Heart left ventricle (tissue), 13 donors: ENCODE results near the gene ZEB2.

Experiments
- CTCF ChIP-seq, 12 donors: fragments of 200-600 bp; sonication (generic) in 4 of 12; IDR thresholded peaks; one replicate each; pipeline versions ENCODE4 v1.5.0 to v1.8.0; 2018 to 2022; ENCODE audit warnings: antibody characterized with exemption in 12 of 12, mild to moderate bottlenecking in 5 of 12
- POLR2A ChIP-seq, 2 donors: fragments of 450-650 bp; IDR thresholded peaks; one replicate each; pipeline ENCODE4 v1.6.1; 2017; ENCODE audit warnings: antibody characterized with exemption in 2 of 2, mild to moderate bottlenecking in 2 of 2, moderate library complexity in 2 of 2
- donor health status: ischemic (EF 13 %, LVEDD 7.1; RV severe dilation, severe dysfunction).
- donor health status: DM: no; HTN: yes; CAD: no.
- donor health status: DM: no; HTN: no; CAD: no.
- donor health status: ischemic (EF 25% LVEDD 6.9; RV normal size, moderate dysfunction).
- donor health status: ischemic (EF 25% LVEDD 5.7; RV mildly dilated, moderate dysfunction).
- donor health status: ischemic (EF 35%, LVEDD 5.7; RV mildly dilated, moderate dysfunction).
- donor health status: nonischemic (EF 11% LVEDD 7.7; RV severe dilation, severe dysfunction).
- donor health status: DM: yes; HTN: yes; CAD: no.
- donor health status: PGD.
- donor health status: ischemic (EF 29% LVEDD 5.4; RV normal size, mild dysfunction).
- donor health status: nonischemic (EF 23%, LVEDD 6.1; RV moderate dilation, normal function).

- TF ChIP-seq POLR2A (IDR thresholded peaks at IDR 0.05): no peak
- TF ChIP-seq CTCF (IDR thresholded peaks at IDR 0.05): no peak
Measured at GRCh38 chr2:144522176-144522896, 2.4 kb upstream of the ZEB2 start.
